ENCODE results near the gene MYLK2. TPM values are rescaled to one million over a fixed set of nuclear protein-coding genes. Genes with fewer than 3 reads are reported as not detected.

The MYLK2 gene
- total RNA-seq, 1 donor from 2014 or later, result not detected

- peak within 1 kb of the TSS; percentile 31 for H3K4me3 ChIP-seq
- DNase-seq, result no peak
- H3K36me3 ChIP-seq, result no peaks in the 10 kb centered on the region
- peaks cover 4% of the 10 kb centered on the region for H3K4me1 ChIP-seq
- peak within 1 kb of the TSS; percentile 36 for H3K27ac ChIP-seq
- ATAC-seq, result no peak
- TF ChIP-seq, protein P1, sequence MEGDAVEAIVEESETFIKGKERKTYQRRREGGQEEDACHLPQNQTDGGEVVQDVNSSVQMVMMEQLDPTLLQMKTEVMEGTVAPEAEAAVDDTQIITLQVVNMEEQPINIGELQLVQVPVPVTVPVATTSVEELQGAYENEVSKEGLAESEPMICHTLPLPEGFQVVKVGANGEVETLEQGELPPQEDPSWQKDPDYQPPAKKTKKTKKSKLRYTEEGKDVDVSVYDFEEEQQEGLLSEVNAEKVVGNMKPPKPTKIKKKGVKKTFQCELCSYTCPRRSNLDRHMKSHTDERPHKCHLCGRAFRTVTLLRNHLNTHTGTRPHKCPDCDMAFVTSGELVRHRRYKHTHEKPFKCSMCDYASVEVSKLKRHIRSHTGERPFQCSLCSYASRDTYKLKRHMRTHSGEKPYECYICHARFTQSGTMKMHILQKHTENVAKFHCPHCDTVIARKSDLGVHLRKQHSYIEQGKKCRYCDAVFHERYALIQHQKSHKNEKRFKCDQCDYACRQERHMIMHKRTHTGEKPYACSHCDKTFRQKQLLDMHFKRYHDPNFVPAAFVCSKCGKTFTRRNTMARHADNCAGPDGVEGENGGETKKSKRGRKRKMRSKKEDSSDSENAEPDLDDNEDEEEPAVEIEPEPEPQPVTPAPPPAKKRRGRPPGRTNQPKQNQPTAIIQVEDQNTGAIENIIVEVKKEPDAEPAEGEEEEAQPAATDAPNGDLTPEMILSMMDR (IDR thresholded peaks at IDR 0.05), result no peak
- intact Hi-C loops (cut with DNase I), result no loop called here
- peaks cover 10% of the 10 kb centered on the region for H3K27me3 ChIP-seq
- H3K9me3 ChIP-seq, result no peaks in the 10 kb centered on the region
Observed at GRCh38 chr20:31845300-31845863, 26.2 kb downstream of the MYLK2 start, which contains the start of gene FOXS1. FOXS1 (minus strand) TSS chr20:31845604; CDS start chr20:31845542, 62 bp downstream.

- TF ChIP-seq, protein P1 (IDR thresholded peaks at IDR 0.05), result no peak
- intact Hi-C loops (cut with DNase I), result no loop called here
- H3K9me3 ChIP-seq, result no peaks in the 10 kb centered on the region
Observed at GRCh38 chr20:31846793-31847138, 27.6 kb downstream of the MYLK2 start.

GRCh38 chr20:31848088-31848999 is 29.2 kb downstream of the MYLK2 start:
- DNase-seq (no peak), ATAC-seq (no peak)
- intact Hi-C loops (cut with DNase I), result no loop called here
- Histone ChIP-seq H3K36me3 (no peaks in the 10 kb centered on the region), H3K27me3 (peaks cover 20% of the 10 kb centered on the region), H3K4me1 (no peaks in the 10 kb centered on the region), H3K9me3 (no peaks in the 10 kb centered on the region), H3K27ac (no peak overlapping the region), H3K4me3 (no peak overlapping the region)
- TF ChIP-seq, protein P1 (IDR thresholded peaks at IDR 0.05), result no peak

More at GRCh38 chr20:31846793-31847138, 27.6 kb downstream of the MYLK2 start:
- no peak overlapping the region for H3K27ac ChIP-seq
- no peaks in the 10 kb centered on the region for H3K4me1 ChIP-seq
- no peak overlapping the region for H3K4me3 ChIP-seq
- peaks cover 20% of the 10 kb centered on the region for H3K27me3 ChIP-seq
- DNase-seq (no peak), ATAC-seq (no peak)
- no peaks in the 10 kb centered on the region for H3K36me3 ChIP-seq

DNA sequence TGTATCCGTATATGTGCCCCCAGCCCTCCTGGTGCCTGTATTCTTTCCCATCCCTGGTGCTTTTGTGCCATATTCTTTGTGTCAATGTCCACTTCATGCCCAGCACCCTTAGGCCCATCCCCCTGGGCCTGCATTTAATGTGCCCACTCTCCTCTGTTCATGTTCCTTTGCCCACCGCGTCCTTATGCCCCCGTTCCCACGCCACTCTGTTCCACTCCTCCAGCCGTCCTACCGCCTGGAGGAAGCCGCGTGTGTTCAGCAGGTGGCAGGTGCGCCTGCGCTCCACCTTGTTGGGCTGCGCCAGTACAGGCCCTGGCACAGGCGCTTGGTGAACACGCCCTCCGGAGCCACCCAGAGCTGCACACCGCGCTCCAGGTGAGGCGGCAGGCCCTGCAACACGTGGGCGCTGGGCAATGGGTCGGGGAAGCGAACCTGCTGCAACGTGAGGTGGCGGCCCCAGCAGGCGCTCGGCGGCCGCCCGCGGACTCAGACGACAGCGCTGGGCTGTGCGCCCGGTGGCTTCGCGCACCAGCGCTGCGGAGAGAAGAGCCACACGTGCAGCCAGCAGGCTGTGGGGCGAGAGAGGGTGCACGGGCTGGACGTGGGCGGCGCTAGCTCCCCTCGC is 30.3 kb downstream of the MYLK2 start:
- intact Hi-C loops (cut with DNase I), result no loop called here
- Histone ChIP-seq H3K27ac (no peak overlapping the region), H3K36me3 (no peaks in the 10 kb centered on the region), H3K4me1 (no peaks in the 10 kb centered on the region), H3K9me3 (no peaks in the 10 kb centered on the region), H3K27me3 (peaks cover 20% of the 10 kb centered on the region), H3K4me3 (no peak overlapping the region)
- DNase-seq (no peak), ATAC-seq (no peak)
- TF ChIP-seq, protein P1 (IDR thresholded peaks at IDR 0.05), result no peak

DNA sequence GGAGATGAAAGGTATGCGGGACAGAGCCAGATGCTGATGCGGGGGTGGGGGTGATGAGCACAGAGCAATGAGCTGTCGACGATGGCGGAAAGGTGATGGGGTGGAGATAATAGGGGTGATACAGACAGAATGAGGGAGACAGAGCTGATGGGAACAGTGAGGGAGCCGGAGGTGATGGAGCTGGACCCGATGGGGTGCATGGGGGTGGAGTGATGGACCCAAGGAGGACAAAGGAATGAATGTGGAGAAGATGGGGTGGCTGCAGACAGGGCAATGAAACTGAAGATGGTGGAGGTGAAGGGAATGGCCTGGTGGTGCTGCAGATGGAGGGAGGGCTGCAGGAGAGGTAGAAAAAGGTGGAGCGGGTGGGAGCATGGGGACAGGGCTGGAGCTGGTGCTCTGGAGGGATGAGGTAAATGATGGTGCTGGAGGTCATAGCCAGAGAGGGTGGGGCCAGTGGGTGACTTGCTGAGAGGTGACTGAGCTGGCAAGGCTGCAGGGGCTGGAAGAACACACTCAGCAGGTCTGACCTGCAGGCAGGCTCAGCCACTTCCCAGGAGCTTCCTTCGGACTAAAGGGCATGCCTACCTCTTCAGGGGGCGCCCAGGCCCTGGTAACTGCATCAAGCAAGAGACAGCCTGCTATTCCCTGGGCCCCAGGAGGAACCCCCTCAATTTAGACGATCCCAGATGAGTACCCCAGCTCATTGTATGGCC is 32.2 kb downstream of the MYLK2 start:
- ATAC-seq (no peak), DNase-seq (no peak)
- Histone ChIP-seq H3K4me1 (no peaks in the 10 kb centered on the region), H3K36me3 (no peaks in the 10 kb centered on the region), H3K9me3 (no peaks in the 10 kb centered on the region), H3K27me3 (peaks cover 28% of the 10 kb centered on the region), H3K27ac (no peak overlapping the region), H3K4me3 (no peak overlapping the region)
- intact Hi-C loops (cut with DNase I), result loop anchor here (10.0 kb wide), 1 partner anchor 173 kb away; no protein-coding TSS in a partner anchor
- TF ChIP-seq, protein P1 (IDR thresholded peaks at IDR 0.05), result no peak
